ENCODE measurements around the gene ACVRL1.
"Not testable (repeated sequence)": the region's sequence is repeated elsewhere in the genome, so short reads cannot be mapped to it uniquely, and the experiment has no call there.

Gene ACVRL1

GRCh38 chr12:51883998-51884675 lies 23.2 kb upstream of the ACVRL1 start:
- in situ Hi-C loops (cut with HindIII; ENCODE audit: low pct_unique_long_range_greater_than_20kb, low sequenced_read_pairs) = no loop called here
- no peak for DNase-seq (ENCODE audit: low read depth in 1 of 2, low spot score in 1 of 2)
- no peak for TF ChIP-seq JUND (IDR thresholded peaks at IDR 0.05; ENCODE audit: low read depth)

GRCh38 chr12:51884676-51885229 lies 22.6 kb upstream of the ACVRL1 start:
- no peak for TF ChIP-seq JUND (IDR thresholded peaks at IDR 0.05; ENCODE audit: low read depth)
- DNase-seq (ENCODE audit: low read depth in 1 of 2, low spot score in 1 of 2) = peak in 1 of 2 experiments; percentile 12
- in situ Hi-C loops (cut with HindIII; ENCODE audit: low pct_unique_long_range_greater_than_20kb, low sequenced_read_pairs) = no loop called here

- DNase-seq (ENCODE audit: low read depth in 1 of 2, low spot score in 1 of 2); in situ Hi-C loops (cut with HindIII; ENCODE audit: low pct_unique_long_range_greater_than_20kb, low sequenced_read_pairs): not testable (repeated sequence)
Measured at GRCh38 chr12:51885294-51886020, 21.8 kb upstream of the ACVRL1 start.

DNA sequence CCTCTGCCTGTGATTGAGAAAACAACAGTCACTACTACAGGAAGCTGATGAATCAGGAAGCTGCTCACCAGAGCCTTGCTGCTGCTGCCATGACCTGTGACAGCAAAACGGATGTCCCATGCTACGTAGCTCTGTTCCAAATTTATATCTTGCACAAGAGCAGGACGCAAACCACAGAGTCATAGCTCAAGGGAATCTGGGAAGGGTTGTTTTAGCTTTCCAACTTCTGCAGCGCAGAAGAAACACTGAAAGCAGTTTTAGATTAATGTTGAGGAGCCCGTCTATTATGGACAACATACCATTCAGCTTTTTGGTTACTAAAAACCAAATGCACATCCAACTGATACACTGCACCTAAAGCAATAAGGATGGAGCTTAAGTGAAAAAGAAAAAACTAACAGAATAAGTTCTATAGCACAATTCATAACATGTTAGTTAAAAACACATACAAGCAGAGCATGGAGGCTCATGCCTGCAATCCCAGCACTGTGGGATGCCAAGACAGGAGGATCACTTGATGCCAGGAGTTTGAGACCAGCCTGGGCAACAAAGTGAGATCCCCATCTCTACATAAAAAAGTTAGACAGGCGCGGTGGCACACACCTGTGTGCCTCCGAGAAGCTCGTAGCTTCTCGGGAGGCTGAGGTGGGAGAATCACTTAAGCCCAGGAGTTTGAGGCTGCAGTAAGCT lies 21.1 kb upstream of the ACVRL1 start:
- in situ Hi-C loops (cut with HindIII; ENCODE audit: low pct_unique_long_range_greater_than_20kb, low sequenced_read_pairs) = no loop called here
- no peak for TF ChIP-seq JUND (IDR thresholded peaks at IDR 0.05; ENCODE audit: low read depth)
- DNase-seq (ENCODE audit: low read depth in 1 of 2, low spot score in 1 of 2) = peak in 1 of 2 experiments; percentile 17

GRCh38 chr12:51887476-51888315 lies 19.6 kb upstream of the ACVRL1 start, which contains the start of gene ANKRD33:
Gene ANKRD33 (plus strand): TSS chr12:51888103. CDS start chr12:51888187, 84 bp downstream.
- no peak for DNase-seq (ENCODE audit: low read depth in 1 of 2, low spot score in 1 of 2)
- in situ Hi-C loops (cut with HindIII; ENCODE audit: low pct_unique_long_range_greater_than_20kb, low sequenced_read_pairs) = no loop called here

GRCh38 chr12:51888316-51889215 lies 18.7 kb upstream of the ACVRL1 start:
- in situ Hi-C loops (cut with HindIII; ENCODE audit: low pct_unique_long_range_greater_than_20kb, low sequenced_read_pairs) = no loop called here
- no peak for DNase-seq (ENCODE audit: low read depth in 1 of 2, low spot score in 1 of 2)
- TF ChIP-seq JUND (IDR thresholded peaks at IDR 0.05; ENCODE audit: low read depth) = no peak

More at GRCh38 chr12:51887476-51888315, 19.6 kb upstream of the ACVRL1 start, which contains the start of gene ANKRD33:
- no peak for TF ChIP-seq JUND (IDR thresholded peaks at IDR 0.05; ENCODE audit: low read depth)

GRCh38 chr12:51889216-51890132 lies 17.8 kb upstream of the ACVRL1 start:
- TF ChIP-seq JUND (IDR thresholded peaks at IDR 0.05; ENCODE audit: low read depth) = no peak
- in situ Hi-C loops (cut with HindIII; ENCODE audit: low pct_unique_long_range_greater_than_20kb, low sequenced_read_pairs) = no loop called here
- no peak for DNase-seq (ENCODE audit: low read depth in 1 of 2, low spot score in 1 of 2)

- no peak for TF ChIP-seq JUND (IDR thresholded peaks at IDR 0.05; ENCODE audit: low read depth)
- in situ Hi-C loops (cut with HindIII; ENCODE audit: low pct_unique_long_range_greater_than_20kb, low sequenced_read_pairs) = no loop called here
- no peak for DNase-seq (ENCODE audit: low read depth in 1 of 2, low spot score in 1 of 2)
Measured at GRCh38 chr12:51890133-51890464, 17.2 kb upstream of the ACVRL1 start.

DNA sequence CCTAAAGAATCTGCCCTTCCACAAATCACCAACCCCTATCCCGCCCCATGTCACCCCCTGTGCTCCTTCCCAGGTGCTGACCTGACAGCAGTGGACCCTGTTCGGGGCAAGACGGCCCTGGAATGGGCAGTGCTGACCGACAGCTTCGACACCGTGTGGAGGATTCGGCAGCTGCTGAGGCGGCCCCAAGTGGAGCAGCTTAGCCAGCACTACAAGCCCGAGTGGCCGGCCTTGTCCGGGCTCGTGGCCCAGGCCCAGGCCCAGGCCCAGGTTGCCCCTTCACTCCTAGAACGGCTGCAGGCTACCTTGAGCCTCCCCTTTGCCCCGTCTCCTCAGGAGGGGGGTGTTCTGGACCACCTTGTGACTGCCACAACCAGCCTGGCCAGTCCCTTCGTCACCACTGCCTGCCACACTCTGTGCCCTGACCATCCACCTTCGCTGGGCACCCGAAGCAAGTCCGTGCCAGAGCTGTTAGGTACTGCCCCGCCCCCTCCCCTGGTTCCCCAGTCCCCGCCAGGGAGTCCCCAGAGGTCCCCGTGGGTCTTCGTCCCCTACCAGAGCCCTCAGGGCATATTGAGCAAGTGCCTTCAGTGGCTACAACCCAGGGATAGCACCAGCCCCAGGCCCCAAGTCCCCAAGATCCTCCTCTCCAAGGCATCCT lies 16.7 kb upstream of the ACVRL1 start:
- TF ChIP-seq JUND (IDR thresholded peaks at IDR 0.05; ENCODE audit: low read depth) = no peak
- in situ Hi-C loops (cut with HindIII; ENCODE audit: low pct_unique_long_range_greater_than_20kb, low sequenced_read_pairs) = no loop called here
- no peak for DNase-seq (ENCODE audit: low read depth in 1 of 2, low spot score in 1 of 2)

DNA sequence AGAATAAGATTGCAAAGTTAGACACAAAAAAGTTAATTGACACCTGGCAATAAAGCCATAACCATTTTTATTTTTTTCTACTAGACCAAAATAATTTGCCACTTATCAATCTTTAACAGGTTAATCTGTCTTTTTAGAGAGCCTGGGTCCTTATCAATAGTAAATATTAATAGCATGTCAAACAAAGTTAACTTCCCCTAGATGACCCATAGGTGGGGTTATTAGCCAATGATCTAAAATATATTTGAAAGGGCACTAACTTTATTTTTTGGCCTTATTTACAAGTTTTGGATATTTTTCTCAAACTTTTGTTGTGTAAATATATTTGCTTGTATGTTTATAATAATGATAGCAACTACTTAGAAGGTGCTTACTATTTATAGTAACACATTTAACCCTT lies 15.5 kb upstream of the ACVRL1 start:
- no peak for DNase-seq (ENCODE audit: low read depth in 1 of 2, low spot score in 1 of 2)
- in situ Hi-C loops (cut with HindIII; ENCODE audit: low pct_unique_long_range_greater_than_20kb, low sequenced_read_pairs) = no loop called here
- TF ChIP-seq JUND (IDR thresholded peaks at IDR 0.05; ENCODE audit: low read depth) = no peak

All from T47D (cell line).